AG09319 (cell line): ENCODE measurements around the gene BUB1B.

ENCODE experiments used
- DNase-seq: peaks from one replicate; pipeline ENCODE4 v3.0.0-alpha.2; 2010; ENCODE audit warnings: low read depth; ENCODE audit errors: extremely low read depth
- TF ChIP-seq, protein P1 (sequence below): IDR thresholded peaks from 2 replicates; pipeline ENCODE4 v1.5.1; 2011; ENCODE audit warnings: low read depth, mild to moderate bottlenecking, inconsistent platforms, low read length, moderate library complexity

Gene BUB1B

DNA sequence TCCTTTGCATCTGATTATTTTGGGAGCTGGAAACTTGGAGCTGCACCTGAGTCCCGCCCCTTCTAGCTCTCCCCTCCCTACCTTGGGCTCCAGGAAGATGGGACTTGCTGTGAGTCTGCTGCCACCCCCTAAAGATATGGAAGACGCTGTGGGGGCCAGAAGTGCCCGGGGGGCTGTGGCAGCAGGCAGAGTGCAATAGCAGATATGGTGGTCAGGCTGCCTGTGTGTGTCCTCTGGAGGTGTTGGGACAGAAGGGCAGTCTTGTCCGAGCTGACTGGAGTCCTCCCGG, 78.5 kb downstream of the BUB1B start:
- TF ChIP-seq, protein P1, sequence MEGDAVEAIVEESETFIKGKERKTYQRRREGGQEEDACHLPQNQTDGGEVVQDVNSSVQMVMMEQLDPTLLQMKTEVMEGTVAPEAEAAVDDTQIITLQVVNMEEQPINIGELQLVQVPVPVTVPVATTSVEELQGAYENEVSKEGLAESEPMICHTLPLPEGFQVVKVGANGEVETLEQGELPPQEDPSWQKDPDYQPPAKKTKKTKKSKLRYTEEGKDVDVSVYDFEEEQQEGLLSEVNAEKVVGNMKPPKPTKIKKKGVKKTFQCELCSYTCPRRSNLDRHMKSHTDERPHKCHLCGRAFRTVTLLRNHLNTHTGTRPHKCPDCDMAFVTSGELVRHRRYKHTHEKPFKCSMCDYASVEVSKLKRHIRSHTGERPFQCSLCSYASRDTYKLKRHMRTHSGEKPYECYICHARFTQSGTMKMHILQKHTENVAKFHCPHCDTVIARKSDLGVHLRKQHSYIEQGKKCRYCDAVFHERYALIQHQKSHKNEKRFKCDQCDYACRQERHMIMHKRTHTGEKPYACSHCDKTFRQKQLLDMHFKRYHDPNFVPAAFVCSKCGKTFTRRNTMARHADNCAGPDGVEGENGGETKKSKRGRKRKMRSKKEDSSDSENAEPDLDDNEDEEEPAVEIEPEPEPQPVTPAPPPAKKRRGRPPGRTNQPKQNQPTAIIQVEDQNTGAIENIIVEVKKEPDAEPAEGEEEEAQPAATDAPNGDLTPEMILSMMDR: no peak
- DNase-seq: no peak

DNA sequence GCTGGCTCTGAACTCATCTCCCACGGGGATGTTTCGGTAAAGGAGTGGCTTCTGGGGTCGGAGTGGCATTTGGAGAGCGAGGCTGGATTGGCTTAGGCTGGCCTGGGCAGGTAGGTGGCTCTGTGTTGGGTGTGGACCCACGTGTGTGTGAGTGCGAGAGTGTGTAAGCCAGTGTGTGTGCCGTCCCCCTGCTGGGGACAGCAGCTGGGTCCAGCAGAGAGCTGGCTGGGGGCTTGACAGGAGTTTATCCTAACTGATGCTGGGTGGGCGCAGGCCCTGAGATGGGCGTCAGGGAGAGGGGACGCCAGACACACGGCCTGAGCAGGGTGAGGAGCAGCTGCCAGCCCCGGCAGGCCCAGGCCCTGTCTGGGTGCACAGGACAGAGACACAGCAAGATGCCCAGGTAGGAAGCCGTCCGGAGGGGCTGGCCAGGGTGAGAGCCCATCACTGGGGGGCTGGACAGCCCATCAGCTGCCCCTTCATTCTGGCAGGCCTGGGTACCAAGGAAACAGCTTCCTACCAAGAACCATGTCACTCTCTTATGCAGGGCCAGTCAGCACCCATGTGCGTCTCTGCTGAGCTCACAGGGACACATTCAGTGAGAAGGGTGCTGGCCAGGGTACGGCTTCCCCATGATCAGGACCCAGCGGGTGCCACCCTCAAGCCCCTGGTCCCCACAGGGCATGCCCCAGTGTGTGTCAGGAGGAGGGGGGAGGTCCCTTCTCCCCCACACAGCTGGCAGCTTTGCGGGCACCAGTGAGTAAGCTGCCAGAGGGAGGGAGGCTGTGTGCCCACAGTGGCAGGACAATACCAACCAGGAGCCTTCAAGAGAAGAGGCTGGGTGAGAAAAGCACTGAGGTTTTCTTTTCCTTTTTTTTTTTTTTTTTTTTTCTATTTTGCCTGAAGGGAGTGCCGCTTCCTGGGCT, 79.1 kb downstream of the BUB1B start:
- TF ChIP-seq, protein P1: no peak
- no peak for DNase-seq

DNA sequence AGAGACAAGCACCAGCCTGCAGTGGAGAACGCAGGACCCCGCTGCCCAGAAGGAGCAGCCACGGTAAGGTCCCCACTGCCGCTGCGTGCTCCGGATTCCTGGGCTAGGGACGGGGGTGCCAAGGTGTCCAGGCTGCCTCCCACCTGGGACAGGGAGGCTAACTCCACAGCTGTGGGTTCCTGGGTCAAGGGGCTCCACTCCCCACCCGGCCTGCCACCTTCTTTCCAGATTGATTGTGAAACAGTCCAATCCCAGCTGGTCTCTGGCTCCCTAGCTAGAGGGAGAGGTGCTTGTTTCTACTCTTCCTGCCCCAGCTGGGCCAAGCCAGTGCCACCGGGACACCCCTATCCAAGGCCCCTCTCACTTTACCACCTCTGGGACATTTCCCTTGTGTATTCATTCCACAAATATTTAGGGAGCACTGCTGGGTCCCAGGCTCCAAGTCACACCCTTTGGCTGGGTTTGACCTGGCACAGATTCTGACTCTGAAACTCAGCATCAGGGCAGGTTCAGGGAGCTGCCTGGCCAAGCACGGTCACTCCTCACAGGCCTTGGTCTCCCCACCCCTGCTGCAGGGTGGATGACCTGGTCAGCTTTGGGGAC, 79.9 kb downstream of the BUB1B start:
- no peak for DNase-seq
- TF ChIP-seq, protein P1: no peak

DNA sequence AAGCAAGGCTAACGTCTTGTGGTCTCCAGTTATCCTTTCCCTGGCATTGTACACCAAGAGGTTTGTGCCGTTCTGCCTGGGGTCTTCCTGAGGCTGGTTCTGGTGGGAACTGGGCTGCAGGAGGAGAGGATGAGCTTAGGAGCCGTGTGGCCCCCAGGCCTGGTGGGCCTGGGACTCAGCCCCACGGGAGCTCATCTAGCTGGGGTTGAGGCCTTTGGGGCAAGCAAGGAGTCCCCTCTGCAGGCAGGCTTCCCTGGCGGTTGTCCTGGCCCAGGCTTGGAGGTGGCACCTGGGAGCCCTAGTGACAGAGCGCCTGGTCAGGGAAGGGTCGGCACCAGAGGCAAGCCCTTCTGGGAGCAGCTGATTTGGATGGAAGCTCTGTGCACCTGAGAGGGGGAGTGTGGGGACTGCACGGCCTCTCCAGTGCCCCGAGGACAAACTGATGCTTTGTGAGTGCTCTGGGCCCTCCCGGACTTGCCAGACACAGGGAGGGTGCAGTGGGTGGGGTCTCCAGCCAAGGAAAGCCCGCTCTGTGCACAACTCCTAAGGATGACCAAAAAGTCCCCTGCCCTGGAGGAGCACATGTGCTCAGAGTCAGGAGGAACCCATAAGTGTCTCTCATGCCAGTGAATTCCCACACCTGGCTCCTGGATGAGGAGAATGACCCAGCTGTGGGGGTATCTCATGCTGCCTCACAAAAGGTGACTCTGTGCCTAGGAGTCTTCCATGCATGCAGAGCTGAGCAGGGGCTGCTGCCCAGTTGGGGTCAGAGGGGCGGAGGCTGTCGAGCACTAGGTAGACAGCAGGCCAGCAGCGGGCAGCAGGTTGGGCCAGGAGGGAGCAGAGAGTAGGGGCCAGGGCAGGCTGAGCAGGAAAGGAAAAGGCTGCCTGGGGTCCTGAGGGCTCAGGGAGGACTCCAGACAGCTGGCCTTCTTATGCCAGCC, 80.7 kb downstream of the BUB1B start:
- no peak for DNase-seq

DNA sequence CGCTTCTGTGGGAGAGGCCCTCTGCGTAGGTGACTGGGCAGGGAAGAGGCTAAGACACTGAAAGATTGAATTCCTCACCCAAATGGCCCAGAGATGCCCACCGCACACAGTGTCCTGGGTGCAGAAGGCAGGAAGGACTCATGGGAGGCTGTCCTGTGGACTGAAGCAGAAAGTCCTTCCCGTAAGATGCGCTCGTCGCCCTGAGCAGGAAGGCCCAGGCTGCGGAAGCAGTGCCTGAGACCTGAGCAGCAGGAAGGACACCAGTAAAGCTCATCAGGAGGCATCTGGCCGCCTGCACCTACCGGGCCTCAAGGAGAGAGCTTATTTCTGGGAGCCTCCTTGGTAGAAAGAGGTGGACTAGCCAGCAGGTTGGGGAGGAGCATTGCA, 81.3 kb downstream of the BUB1B start:
- no peak for DNase-seq
- TF ChIP-seq, protein P1: no peak

More for the DNA sequence above, 80.7 kb downstream of the BUB1B start:
- TF ChIP-seq, protein P1: no peak

DNA sequence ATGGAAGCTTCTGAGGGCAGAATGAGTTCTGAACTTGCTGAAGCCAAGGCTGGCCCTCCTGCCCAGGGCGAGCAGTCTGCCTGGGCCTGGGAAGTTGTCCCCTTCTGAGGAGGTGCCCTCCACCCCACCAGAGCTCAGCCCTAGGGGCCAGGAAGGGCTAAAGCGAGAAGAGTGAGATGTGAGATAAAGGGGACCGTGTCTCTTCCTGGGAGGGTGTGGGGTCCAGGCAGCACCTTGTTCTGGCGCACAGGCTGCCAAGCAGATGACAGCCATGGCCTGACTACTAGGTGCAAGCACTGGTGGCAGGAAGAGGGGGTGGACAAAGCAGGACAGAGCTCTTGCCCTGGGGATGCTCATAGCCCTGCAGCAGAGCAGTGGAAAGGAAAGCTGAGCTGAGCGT, 81.7 kb downstream of the BUB1B start:
- TF ChIP-seq, protein P1: no peak
- DNase-seq: no peak
